Small intestine (tissue), 7 donors: Measurements from ENCODE around the gene NEU2. TPM values are rescaled to one million over a fixed set of nuclear protein-coding genes. Genes with fewer than 3 reads are reported as not detected.
"Not testable (repeated sequence)": the region's sequence is repeated elsewhere in the genome, so short reads cannot be mapped to it uniquely, and the experiment has no call there.

ENCODE experiments used
- DNase-seq, 2 donors: peaks; one replicate each; pipeline versions ENCODE4 v3.0.0 to v3.0.0-alpha.2; 2013
- FAIRE-seq: peaks from 2 replicates; lab custom pipeline; 2012; peaks lifted over from hg19 to GRCh38; lab: Jason Lieb, UNC
- H3K27ac ChIP-seq, 3 donors: one replicate each; pipeline ENCODE4 v1.5.1; 2013; ENCODE audit warnings: low read length in 2 of 3, mild to moderate bottlenecking in 2 of 3, control low read depth in 1 of 3, inconsistent platforms in 1 of 3, low read depth in 1 of 3, moderate library complexity in 1 of 3
- H3K27me3 ChIP-seq, 3 donors: one replicate each; pipeline ENCODE4 v1.6.1; 2013; ENCODE audit warnings: low read length in 3 of 3, inconsistent platforms in 1 of 3; ENCODE audit not compliant: control insufficient read depth in 3 of 3, insufficient read depth in 3 of 3
- H3K36me3 ChIP-seq, 3 donors: one replicate each; pipeline ENCODE4 v1.6.1; 2013; ENCODE audit warnings: low read length in 3 of 3, inconsistent platforms in 1 of 3, low read depth in 1 of 3, mild to moderate bottlenecking in 1 of 3, moderate library complexity in 1 of 3; ENCODE audit not compliant: control insufficient read depth in 3 of 3, insufficient read depth in 2 of 3
- H3K4me1 ChIP-seq, 3 donors: one replicate each; pipeline ENCODE4 v1.6.1; 2013; ENCODE audit warnings: low read length in 2 of 3, inconsistent platforms in 1 of 3, low read depth in 1 of 3, mild to moderate bottlenecking in 1 of 3, moderate library complexity in 1 of 3; ENCODE audit not compliant: control insufficient read depth in 3 of 3, insufficient read depth in 2 of 3
- H3K4me3 ChIP-seq, 3 donors: one replicate each; pipeline ENCODE4 v1.5.1; 2013; ENCODE audit warnings: low read length in 3 of 3, control low read depth in 1 of 3, inconsistent platforms in 1 of 3, low read depth in 1 of 3, mild to moderate bottlenecking in 1 of 3, moderate library complexity in 1 of 3
- H3K9me3 ChIP-seq, 2 donors: one replicate each; pipeline ENCODE4 v1.6.1; 2013; ENCODE audit warnings: low read depth in 1 of 2, low read length in 1 of 2; ENCODE audit not compliant: control insufficient read depth in 2 of 2, insufficient read depth in 1 of 2
- WGBS, 3 donors: extraction: QIAGEN DNeasy Blood & Tissue Kit; methylation state at CpG; one replicate each; pipeline ENCODE4 v1.1.7; 2013; 5-methylcytosine and 5-hydroxymethylcytosine counted together
- polyA plus RNA-seq, 4 donors: library from polyadenylated mRNA; stranded (reverse) in 3 of 4; unstranded in 1 of 4; fragments of 200-250 nt in 3 of 4; fragments of 120-200 nt in 1 of 4; gene quantifications; one replicate each; pipeline versions ENCODE4 v1.2.1 to v1.2.3, GENCODE V29; 2013
- donor health status: healthy with polysubstance abuse.
- donor health status: control.
- donor health status: control.
- donor health status: Bipolar disorder and iron deficiency.
- donor health status: healthy.

NEU2 gene
- polyA plus RNA-seq, 4 donors: not detected

- Histone ChIP-seq H3K4me1 (peaks cover 0 to 15% (median 2%) of the 10 kb centered on the region in 3 donors), H3K27ac (peak within 1 kb of the TSS; percentile 73 to 89 (median 78)), H3K36me3 (peaks cover 0 to 9% (median 0%) of the 10 kb centered on the region in 3 donors), H3K27me3 (no peaks in the 10 kb centered on the region), H3K4me3 (peak within 1 kb of the TSS in 2 of 3 donors; percentile 32 to 59), H3K9me3 (peaks cover 0 to 8% of the 10 kb centered on the region in 2 donors)
- FAIRE-seq (no peak), DNase-seq (peak; percentile 88 to 96)
- 17 to 62% (median 28%) methylated on average over 12 of the region's 12 CpGs for WGBS, 3 donors
Observed at GRCh38 chr2:233013027-233013461, 19.4 kb upstream of the NEU2 start, which contains the start of gene NGEF. TSS of gene NGEF (minus strand) at chr2:233013256. CDS start at chr2:232974890, 38,366 bp downstream.

GRCh38 chr2:233013650-233014049 is 18.8 kb upstream of the NEU2 start:
- peak overlapping the region in 1 of 3 donors; percentile 78 for H3K27ac ChIP-seq
- WGBS, 3 donors: 28 to 68% (median 44%) methylated on average over 1 of the region's 1 CpG
- peaks cover 0 to 5% (median 0%) of the 10 kb centered on the region in 3 donors for H3K36me3 ChIP-seq
- peaks cover 0 to 14% of the 10 kb centered on the region in 2 donors for H3K9me3 ChIP-seq
- no peak overlapping the region for H3K4me3 ChIP-seq
- peaks cover 0 to 15% (median 5%) of the 10 kb centered on the region in 3 donors for H3K4me1 ChIP-seq
- no peak for DNase-seq
- no peaks in the 10 kb centered on the region for H3K27me3 ChIP-seq
- no peak for FAIRE-seq

GRCh38 chr2:233015019-233015645 is 17.3 kb upstream of the NEU2 start:
- H3K27me3 ChIP-seq: no peaks in the 10 kb centered on the region
- H3K36me3 ChIP-seq: peaks cover 0 to 5% (median 0%) of the 10 kb centered on the region in 3 donors
- no peak overlapping the region for H3K27ac ChIP-seq
- DNase-seq (no peak), FAIRE-seq (no peak)
- peaks cover 0 to 14% of the 10 kb centered on the region in 2 donors for H3K9me3 ChIP-seq
- no peak overlapping the region for H3K4me3 ChIP-seq
- H3K4me1 ChIP-seq: peaks cover 0 to 15% (median 2%) of the 10 kb centered on the region in 3 donors
- 93 to 100% (median 97%) methylated on average over 1 of the region's 1 CpG for WGBS, 3 donors

DNA sequence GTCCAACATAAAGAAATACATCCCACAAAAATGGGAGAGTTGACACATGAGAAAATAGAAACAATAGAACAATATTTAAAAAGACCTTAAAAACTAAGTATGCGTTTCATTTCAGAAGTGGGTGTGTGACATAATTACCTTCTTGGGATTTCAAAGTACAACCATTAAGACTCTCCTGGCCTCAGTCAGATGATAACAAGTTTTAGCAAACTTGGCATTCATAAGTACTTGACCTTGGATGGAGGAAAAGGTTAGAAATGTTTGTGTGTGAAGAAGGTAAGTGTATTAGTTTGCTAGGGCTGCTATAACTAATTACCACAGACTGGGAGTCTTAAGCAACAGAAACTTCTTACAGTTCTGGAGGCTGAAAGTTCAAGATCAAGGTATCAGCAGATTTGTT is 14.5 kb upstream of the NEU2 start:
- H3K27ac ChIP-seq: peak overlapping the region in 2 of 3 donors; percentile 28 to 69
- 14 to 61% (median 52%) methylated on average over 1 of the region's 1 CpG for WGBS, 3 donors
- DNase-seq: peak; percentile 41 to 92
- no peaks in the 10 kb centered on the region for H3K36me3 ChIP-seq
- H3K27me3 ChIP-seq: no peaks in the 10 kb centered on the region
- FAIRE-seq: peak; percentile 91
- peaks cover 0 to 14% of the 10 kb centered on the region in 2 donors for H3K9me3 ChIP-seq
- no peak overlapping the region for H3K4me3 ChIP-seq
- H3K4me1 ChIP-seq: peaks cover 0 to 4% (median 2%) of the 10 kb centered on the region in 3 donors

DNA sequence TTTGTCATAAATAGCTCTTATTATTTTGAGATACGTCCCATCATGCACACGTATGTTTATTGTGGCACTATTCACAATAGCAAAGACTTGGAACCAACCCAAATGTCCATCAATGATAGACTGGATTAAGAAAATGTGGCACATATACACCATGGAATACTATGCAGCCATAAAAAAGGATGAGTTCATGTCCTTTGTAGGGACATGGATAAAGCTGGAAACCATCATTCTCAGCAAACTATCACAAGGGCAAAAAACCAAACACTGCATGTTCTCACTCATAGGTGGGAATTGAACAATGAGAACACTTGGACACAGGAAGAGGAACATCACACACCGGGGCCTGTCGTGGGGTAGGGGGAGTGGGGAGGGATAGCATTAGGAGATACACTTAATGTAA is 12.9 kb upstream of the NEU2 start:
- not testable (repeated sequence) for FAIRE-seq, H3K27ac ChIP-seq, H3K36me3 ChIP-seq, H3K4me3 ChIP-seq, DNase-seq, H3K4me1 ChIP-seq, H3K27me3 ChIP-seq
- WGBS, 3 donors: 90 to 99% (median 96%) methylated on average over 4 of the region's 4 CpGs
- H3K9me3 ChIP-seq: peaks cover 0 to 14% of the 10 kb centered on the region in 2 donors

- Histone ChIP-seq H3K4me3 (no peak overlapping the region), H3K9me3 (peaks cover 0 to 14% of the 10 kb centered on the region in 2 donors), H3K4me1 (peaks cover 0 to 2% (median 0%) of the 10 kb centered on the region in 3 donors), H3K27me3 (no peaks in the 10 kb centered on the region), H3K36me3 (no peaks in the 10 kb centered on the region), H3K27ac (no peak overlapping the region)
- WGBS, 3 donors: 74 to 93% (median 91%) methylated on average over 2 of the region's 2 CpGs
- DNase-seq (no peak), FAIRE-seq (no peak)
Observed at GRCh38 chr2:233020454-233020853, 12.0 kb upstream of the NEU2 start.

GRCh38 chr2:233021771-233022170 is 10.7 kb upstream of the NEU2 start:
- 73 to 77% (median 75%) methylated on average over 8 of the region's 8 CpGs for WGBS, 3 donors
- H3K27me3 ChIP-seq: no peaks in the 10 kb centered on the region
- no peaks in the 10 kb centered on the region for H3K36me3 ChIP-seq
- peaks cover 0 to 2% (median 0%) of the 10 kb centered on the region in 3 donors for H3K4me1 ChIP-seq
- H3K27ac ChIP-seq: no peak overlapping the region
- FAIRE-seq (no peak), DNase-seq (no peak)
- H3K9me3 ChIP-seq: peaks cover 0 to 11% of the 10 kb centered on the region in 2 donors
- H3K4me3 ChIP-seq: no peak overlapping the region

DNA sequence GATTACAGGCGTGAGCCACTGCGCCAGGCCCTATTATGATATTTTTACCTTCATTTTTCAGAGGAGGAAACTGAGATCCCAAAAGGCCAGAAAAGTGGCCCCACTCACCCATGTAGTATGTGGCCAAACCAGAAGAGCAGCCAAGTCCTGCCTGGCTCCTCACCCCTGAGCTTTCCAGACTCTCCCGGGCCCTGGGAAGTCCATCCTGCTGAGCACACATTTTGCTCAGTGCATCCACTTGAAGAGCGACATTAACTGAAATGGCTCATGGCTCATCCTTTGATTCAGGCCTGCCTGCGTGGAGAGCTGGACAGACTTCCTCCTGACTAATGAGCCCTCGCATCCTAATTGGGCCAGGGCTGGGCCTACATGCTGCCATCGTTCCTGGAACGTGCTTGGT is 9.9 kb upstream of the NEU2 start:
- Histone ChIP-seq H3K27ac (no peak overlapping the region), H3K4me3 (no peak overlapping the region), H3K36me3 (no peaks in the 10 kb centered on the region), H3K9me3 (peaks cover 0 to 9% of the 10 kb centered on the region in 2 donors), H3K4me1 (peaks cover 0 to 2% (median 0%) of the 10 kb centered on the region in 3 donors), H3K27me3 (no peaks in the 10 kb centered on the region)
- FAIRE-seq (no peak), DNase-seq (no peak)
- WGBS, 3 donors: 89 to 98% (median 93%) methylated on average over 8 of the region's 8 CpGs
